Brain microvascular endothelial cell (primary cell): ENCODE measurements around the gene GRK3.

Experiments used
- DNase-seq: peaks from one replicate; pipeline ENCODE4 v3.0.0-alpha.2; 2020
- H3K27ac ChIP-seq: fragments of 250-450 bp; sonication (Bioruptor Pico); 2 replicates; pipeline ENCODE4 v1.5.1; 2020; ENCODE audit warnings: mild to moderate bottlenecking, moderate library complexity
- H3K27me3 ChIP-seq: fragments of 250-450 bp; sonication (Bioruptor Pico); replicated peaks from 2 replicates; pipeline ENCODE4 v1.5.1; 2020; ENCODE audit warnings: mild to moderate bottlenecking
- H3K36me3 ChIP-seq: fragments of 250-450 bp; sonication (Bioruptor Pico); replicated peaks from 2 replicates; pipeline ENCODE4 v1.5.1; 2020; ENCODE audit warnings: mild to moderate bottlenecking
- H3K4me3 ChIP-seq: 2 replicates; pipeline ENCODE4 v1.5.1; 2011; ENCODE audit warnings: low read depth, mild to moderate bottlenecking, control low read depth, low read length, moderate library complexity
- CTCF ChIP-seq: IDR thresholded peaks from 2 replicates; pipeline ENCODE4 v1.5.1; 2011; ENCODE audit warnings: low read depth, mild to moderate bottlenecking, moderate library complexity, low read length, control low read depth, inconsistent platforms; ENCODE audit errors: missing control alignments
- in situ Hi-C: cut with HindIII; loops from 2 replicates; pipeline ENCODE4 v1.10.0; 2017; ENCODE audit warnings: low sequenced_read_pairs, low pct_ligation_motif_present

Gene GRK3

DNA sequence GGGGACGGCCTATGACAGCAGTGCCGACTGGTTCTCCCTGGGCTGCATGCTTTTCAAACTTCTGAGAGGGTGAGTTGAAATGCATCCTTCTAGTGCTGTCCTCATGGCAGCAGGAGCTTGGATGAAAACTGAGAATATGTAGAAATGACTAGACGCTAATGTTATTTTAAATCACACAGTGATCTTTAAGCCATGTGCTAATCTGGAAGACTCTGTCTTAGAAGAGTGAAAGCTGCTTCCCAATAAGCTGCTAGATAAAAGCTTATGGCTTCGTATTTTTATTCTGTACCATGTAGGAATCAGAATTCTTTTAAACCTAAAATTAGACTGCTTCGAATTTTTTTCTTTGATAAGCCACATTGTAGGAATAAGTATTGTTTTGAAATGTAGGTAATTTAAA, 130.7 kb downstream of the GRK3 start:
- H3K4me3 ChIP-seq, result no peak overlapping the region
- H3K36me3 ChIP-seq, result no peaks in the 10 kb centered on the region
- in situ Hi-C loops, result no loop called here
- H3K27ac ChIP-seq, result no peak overlapping the region
- no peak for TF ChIP-seq CTCF
- no peak for DNase-seq
- no peaks in the 10 kb centered on the region for H3K27me3 ChIP-seq

DNA sequence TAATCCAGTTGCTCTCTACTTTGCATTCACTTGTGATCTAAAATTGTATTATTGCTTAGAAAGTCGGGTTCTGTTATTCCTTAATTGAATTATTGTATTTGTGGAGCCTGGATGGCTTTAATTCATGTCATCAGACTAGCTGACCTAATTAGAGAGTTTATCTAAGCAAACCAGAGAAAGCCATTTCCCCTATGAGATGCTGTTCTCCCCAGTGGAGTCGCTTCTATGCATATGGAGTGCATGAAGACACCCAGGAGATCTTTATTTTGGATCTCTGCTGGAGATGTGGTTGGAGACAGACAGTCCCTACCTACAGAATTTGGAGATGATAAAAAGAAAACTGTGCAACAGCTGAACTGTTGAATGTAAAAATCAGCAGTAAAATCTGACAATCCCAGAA, 132.3 kb downstream of the GRK3 start:
- in situ Hi-C loops, result no loop called here
- Histone ChIP-seq H3K27ac (no peak overlapping the region), H3K4me3 (no peak overlapping the region), H3K27me3 (no peaks in the 10 kb centered on the region), H3K36me3 (no peaks in the 10 kb centered on the region)
- TF ChIP-seq CTCF, result no peak
- DNase-seq, result no peak

DNA sequence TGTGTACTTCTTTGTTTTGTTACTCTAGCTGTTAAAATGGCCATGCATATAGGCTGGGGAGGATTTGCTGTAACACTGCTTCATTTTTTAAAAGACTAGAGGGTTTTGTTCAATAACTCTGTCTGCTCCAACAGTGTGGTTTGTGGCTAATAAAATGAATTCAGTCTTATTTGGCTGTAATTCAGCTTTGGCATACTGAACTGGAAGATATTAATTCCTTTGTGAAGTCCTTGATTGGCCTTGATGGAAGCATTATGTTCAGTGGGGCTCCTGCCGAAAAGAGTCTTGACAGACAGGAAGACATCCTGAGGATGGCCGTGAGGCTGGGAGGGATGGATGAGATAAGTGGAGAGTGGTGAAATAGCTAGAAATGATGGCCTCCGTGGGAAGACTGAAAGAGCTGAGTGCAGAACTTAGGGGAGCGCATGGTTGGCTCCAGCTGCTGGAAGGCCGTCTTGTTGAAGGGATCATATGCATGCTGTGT, 132.7 kb downstream of the GRK3 start:
- H3K27me3 ChIP-seq, result no peaks in the 10 kb centered on the region
- no peak overlapping the region for H3K4me3 ChIP-seq
- in situ Hi-C loops, result no loop called here
- no peaks in the 10 kb centered on the region for H3K36me3 ChIP-seq
- no peak for TF ChIP-seq CTCF
- DNase-seq, result no peak
- no peak overlapping the region for H3K27ac ChIP-seq

- in situ Hi-C loops, result no loop called here
- H3K4me3 ChIP-seq, result no peak overlapping the region
- no peak overlapping the region for H3K27ac ChIP-seq
- no peak for DNase-seq
- no peak for TF ChIP-seq CTCF
- H3K36me3 ChIP-seq, result no peaks in the 10 kb centered on the region
- H3K27me3 ChIP-seq, result no peaks in the 10 kb centered on the region
Measured at GRCh38 chr22:25697978-25698377, 133.5 kb downstream of the GRK3 start.

- Histone ChIP-seq H3K27me3 (no peaks in the 10 kb centered on the region), H3K36me3 (no peaks in the 10 kb centered on the region), H3K27ac (no peak overlapping the region), H3K4me3 (no peak overlapping the region)
- TF ChIP-seq CTCF, result no peak
- DNase-seq, result no peak
- in situ Hi-C loops, result no loop called here
Measured at GRCh38 chr22:25698461-25698860, 134.0 kb downstream of the GRK3 start.

GRCh38 chr22:25698978-25699377, 134.5 kb downstream of the GRK3 start:
- no peak for DNase-seq
- H3K36me3 ChIP-seq, result no peaks in the 10 kb centered on the region
- in situ Hi-C loops, result no loop called here
- no peak for TF ChIP-seq CTCF
- H3K27ac ChIP-seq, result no peak overlapping the region
- H3K4me3 ChIP-seq, result no peak overlapping the region
- H3K27me3 ChIP-seq, result no peaks in the 10 kb centered on the region
